NCI-H510A (cell line): ENCODE results near the gene TSPEAR.
"Not testable (repeated sequence)": the region's sequence is repeated elsewhere in the genome, so short reads cannot be mapped to it uniquely, and the experiment has no call there.

Experiments
- DNase-seq: peaks from one replicate; lab custom pipeline; 2025; lab: John Stamatoyannopoulos, UW

The TSPEAR gene

DNA sequence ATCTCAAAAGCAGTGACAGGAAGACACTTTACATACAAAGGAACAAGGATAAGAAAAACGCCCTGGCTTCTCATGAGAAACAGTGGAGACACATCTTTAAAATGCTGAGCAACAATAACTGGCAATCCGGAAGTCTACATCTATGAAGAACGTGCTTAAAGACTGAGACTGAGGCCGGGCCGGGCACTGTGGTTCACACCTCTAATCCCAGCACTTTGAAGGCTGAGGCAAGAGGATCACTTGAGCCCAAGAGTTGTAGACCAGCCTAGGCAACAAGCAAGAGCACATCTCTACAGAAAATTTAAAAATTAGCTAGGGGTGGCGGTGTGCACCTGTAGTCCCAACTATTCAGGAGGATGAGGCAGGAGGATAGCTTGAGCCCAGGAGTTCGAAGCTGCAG is 27.3 kb downstream of the TSPEAR start:
- DNase-seq: no peak

DNA sequence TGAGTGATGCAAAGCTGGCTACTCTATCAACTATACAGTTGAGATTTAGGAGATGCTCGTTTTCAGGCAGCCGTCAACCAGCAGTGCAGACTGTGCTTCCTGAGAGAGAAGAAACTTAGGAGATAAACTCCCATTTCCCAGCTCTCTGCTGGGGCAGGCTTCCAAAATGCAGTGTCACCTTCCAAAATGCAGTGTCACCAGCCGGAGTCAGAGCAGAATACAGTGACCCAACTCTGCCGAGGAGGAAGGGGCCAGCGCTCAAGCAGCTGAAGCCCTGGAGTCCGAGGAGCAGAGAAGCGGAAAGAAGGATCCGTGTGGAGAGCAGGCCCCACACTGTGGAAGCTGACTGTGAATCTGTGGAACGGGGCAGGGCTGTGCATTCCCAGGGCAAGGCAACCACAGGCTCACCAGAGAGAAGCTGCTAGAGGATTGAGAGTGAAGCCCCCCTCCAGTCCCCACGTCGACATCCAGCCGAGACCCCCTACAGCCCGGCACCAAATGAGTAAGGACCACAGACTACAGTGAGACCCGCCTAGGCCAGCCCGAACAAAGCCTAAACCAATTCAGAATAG is 28.7 kb downstream of the TSPEAR start:
- no peak for DNase-seq

GRCh38 chr21:44681861-44682579 is 29.4 kb downstream of the TSPEAR start, which contains the start of gene KRTAP12-1:
KRTAP12-1 (minus strand) TSS chr21:44682163; CDS start chr21:44682123, 40 bp downstream.
- DNase-seq: no peak

DNA sequence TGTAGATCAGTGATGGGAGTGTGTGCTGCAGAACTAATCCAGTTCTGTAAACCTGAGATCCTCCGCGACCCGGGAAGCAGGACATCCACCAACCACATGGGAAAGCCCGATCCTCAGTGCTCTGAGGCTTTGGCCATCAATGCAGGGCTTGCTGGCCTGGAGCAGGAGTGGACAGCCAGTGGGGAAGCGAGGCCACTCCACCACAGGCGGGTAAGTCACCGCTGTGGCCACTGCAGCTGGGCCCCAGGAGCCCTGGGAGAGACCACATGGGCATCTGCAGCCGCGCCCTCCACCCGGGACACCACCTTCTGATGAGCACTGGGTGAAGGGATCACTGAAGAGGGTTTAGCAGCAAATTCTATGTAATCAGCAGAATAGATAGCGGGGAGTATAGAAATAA is 30.2 kb downstream of the TSPEAR start:
- no peak for DNase-seq

DNA sequence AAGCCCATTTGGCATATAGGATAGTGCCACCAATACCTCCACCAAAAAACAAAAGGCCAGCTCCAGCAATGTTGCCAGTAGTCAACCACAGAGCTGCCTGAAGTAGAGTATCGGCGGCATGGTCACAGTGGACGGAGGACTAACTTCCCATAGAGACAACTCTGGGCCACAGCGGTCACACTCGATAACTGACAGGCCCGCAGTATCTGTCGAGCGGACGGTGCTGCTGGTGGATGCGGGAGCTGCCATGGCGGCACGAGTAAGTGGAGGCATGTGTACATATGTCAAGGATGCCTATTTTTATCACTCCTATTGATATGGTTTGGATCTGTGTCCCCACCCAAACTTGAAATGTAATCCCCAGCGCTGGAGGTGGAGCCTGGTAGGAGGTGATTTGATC is 33.5 kb downstream of the TSPEAR start:
- no peak for DNase-seq

GRCh38 chr21:44671911-44672310 is 39.5 kb downstream of the TSPEAR start:
- DNase-seq: no peak

- DNase-seq: no peak
Measured at GRCh38 chr21:44670642-44671432, 40.5 kb downstream of the TSPEAR start.

DNA sequence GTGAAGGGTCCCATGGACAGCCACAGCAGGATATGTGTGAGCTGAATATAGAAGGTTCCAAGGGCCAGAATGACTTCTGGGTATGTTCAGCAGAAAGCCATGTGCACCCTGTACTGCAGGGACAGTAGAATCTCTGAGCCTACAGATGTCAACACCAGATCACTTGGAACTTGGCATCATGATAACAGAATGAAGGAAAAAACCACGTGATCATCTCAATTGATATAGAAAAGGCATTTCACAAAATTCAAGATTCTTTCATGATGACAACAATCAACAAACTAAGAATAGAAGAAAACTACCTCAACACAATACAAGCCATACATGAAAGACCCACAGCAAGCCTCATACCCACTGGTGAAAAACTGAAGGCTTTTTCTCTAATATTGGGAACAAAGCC is 43.8 kb downstream of the TSPEAR start:
- no peak for DNase-seq

- no peak for DNase-seq
Measured at GRCh38 chr21:44666401-44667320, 44.7 kb downstream of the TSPEAR start, which contains the start of gene KRTAP12-2. KRTAP12-2 (minus strand) TSS chr21:44666927; CDS start chr21:44666886, 41 bp downstream.

- DNase-seq: no peak
Measured at GRCh38 chr21:44664691-44665090, 46.7 kb downstream of the TSPEAR start.

DNA sequence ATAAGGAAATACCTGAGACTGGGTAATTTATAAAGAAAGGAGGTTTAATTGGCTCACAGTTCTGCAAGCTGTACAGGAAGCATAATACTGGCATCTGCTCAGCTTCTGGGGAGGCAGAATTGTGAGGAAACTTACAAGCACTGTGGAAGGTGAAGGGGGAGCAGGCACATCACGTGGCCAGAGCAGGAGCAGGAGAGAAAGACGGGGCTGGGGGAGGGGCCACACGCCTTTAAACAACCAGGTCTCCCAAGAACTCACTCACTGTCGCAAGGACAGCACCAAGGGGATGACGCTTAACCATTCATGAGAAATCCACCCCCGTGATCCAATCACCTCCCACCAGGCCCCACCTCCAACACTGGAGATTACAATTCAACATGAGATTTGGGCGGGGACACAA is 49.8 kb downstream of the TSPEAR start:
- not testable (repeated sequence) for DNase-seq

DNA sequence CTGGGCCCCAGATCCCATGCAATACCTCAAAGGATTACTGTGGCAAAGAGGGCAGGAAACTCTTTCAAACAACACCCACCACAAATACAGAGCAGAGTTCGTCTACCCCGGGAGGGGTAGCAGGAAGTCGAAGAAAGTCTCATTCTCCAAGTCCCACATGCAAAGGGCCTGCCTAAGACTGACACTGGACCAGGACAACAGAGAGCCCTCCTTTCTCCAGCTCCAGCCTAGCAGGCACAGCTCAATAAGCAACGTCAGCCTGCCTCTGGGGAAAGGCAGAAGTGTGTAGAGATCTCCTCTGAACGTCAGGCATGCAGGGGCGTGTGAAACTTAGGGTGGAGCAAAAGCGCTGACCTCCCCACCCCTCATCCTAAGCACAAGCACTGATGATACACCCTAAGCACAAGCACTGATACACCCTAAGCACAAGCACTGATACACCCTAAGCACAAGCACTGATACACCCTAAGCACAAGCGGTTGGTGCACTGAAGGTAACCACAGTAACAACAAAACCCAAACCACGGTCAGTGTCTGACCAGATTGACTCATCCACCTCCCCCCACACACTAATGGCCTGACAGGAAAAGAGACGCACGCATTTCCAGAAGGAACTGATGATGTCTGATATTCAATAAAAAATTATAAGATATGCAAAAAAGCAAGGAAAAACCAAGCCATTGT is 52.3 kb downstream of the TSPEAR start:
- no peak for DNase-seq

DNA sequence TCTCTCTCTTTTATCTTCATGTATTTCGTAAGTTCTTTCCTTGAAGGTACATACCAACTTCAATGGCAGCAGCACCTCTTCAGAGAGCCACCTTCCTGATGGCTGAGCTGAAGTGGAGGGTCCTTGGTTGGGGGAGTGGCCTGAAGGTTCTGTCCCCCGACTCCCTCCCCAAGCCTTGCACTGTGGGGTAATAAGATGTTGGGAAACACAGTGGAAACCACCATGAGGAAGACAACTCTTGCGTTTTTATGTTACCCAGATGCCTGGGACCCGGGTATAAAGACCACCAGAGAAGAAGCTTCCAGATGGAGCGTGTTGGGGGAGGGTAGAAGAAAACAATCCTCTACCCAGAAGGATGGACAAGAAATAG is 52.8 kb downstream of the TSPEAR start:
- no peak for DNase-seq

GRCh38 chr21:44657635-44658540 is 53.5 kb downstream of the TSPEAR start, which contains the start of gene KRTAP12-3:
KRTAP12-3 (plus strand) TSS chr21:44657932; CDS start chr21:44657980, 48 bp downstream.
- no peak for DNase-seq

GRCh38 chr21:44656868-44657267 is 54.5 kb downstream of the TSPEAR start:
- no peak for DNase-seq

DNA sequence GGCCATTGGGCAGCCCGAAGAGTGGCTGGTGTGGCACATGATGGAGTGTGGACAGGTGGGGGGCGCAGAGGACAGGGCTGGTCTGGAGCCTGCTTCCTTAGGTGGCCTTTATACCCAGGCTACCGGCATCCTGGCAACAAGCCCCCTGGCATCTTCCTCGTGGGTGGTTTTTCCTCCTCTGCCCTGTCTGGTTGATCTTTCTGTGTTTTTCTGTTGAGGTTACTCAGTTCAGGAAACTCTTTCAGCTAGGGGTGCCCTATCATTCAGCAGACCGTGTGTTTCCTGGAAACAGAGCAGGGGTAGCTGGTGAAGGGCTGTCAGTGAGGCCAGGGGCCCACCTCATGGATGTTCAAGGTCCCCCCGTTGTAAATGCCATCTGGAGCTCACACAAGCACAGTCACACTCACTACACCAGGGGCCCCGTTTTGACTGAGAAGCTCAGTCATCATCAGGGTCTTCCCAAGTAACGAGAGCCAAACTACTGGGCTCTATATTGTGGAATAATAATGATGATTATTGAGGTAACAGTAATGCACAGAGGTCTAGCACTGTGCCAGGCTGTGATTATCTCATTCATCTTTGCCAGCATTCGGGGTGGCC is 56.7 kb downstream of the TSPEAR start, which contains the start of gene KRTAP12-4:
TSS of gene KRTAP12-4 (minus strand) at position 84 of the 600 bp plus-strand sequence. CDS start at position 39, 45 bp downstream.
- DNase-seq: no peak

GRCh38 chr21:44653656-44654575 is 57.5 kb downstream of the TSPEAR start:
- no peak for DNase-seq

- no peak for DNase-seq
Measured at GRCh38 chr21:44653123-44653522, 58.2 kb downstream of the TSPEAR start.
